LHCN-M2 (cell line): ENCODE measurements around the gene FXYD5. TPM values are rescaled to one million over a fixed set of nuclear protein-coding genes. Genes with fewer than 3 reads are reported as not detected.
A peak's percentile ranks its signal among the peaks of the same experiment; 100 is the strongest.

Experiments
- DNase-seq: peaks from one replicate; pipeline ENCODE4 v3.0.0-alpha.2; 2012; ENCODE audit warnings: low read depth
- total RNA-seq: library from RNA; depleted of rRNA; stranded (reverse); fragments of >200 nt; gene quantifications from 2 replicates; pipeline ENCODE4 v1.2.3, GENCODE V29; 2014; rRNA removed

FXYD5 gene
- total RNA-seq, 1 experiment from 2014 or later: 82.0 TPM

- no peak for DNase-seq
Measured at GRCh38 chr19:35212241-35212640, 57.7 kb downstream of the FXYD5 start.

- peak; percentile 87 for DNase-seq
Measured at GRCh38 chr19:35213663-35214632, 59.4 kb downstream of the FXYD5 start.

GRCh38 chr19:35214766-35215422, 60.4 kb downstream of the FXYD5 start:
- no peak for DNase-seq

GRCh38 chr19:35216016-35216832, 61.7 kb downstream of the FXYD5 start:
- peak; percentile 10 for DNase-seq

GRCh38 chr19:35216833-35217648, 62.5 kb downstream of the FXYD5 start:
- no peak for DNase-seq

GRCh38 chr19:35217649-35217990, 63.1 kb downstream of the FXYD5 start:
- no peak for DNase-seq

- DNase-seq: no peak
Measured at GRCh38 chr19:35219008-35219407, 64.5 kb downstream of the FXYD5 start.

Other genes starting within 250 kb of the FXYD5 start
- gene ZNF30, start 227.8 kb upstream of the FXYD5 start, total RNA-seq: 2.3 and 4.0 TPM in 2 replicates
- 4.1 and 4.6 TPM in 2 replicates for gene ZNF792, start 190.5 kb upstream of the FXYD5 start, total RNA-seq
- gene GRAMD1A, start 154.4 kb upstream of the FXYD5 start, total RNA-seq: 22.5 and 24.1 TPM in 2 replicates
- 1.4 and 2.3 TPM in 2 replicates for gene SCN1B, start 124.3 kb upstream of the FXYD5 start, total RNA-seq
- gene HPN, start 113.0 kb upstream of the FXYD5 start, total RNA-seq: 0.11 TPM in 1 of 2 replicates, not detected in the other
- not detected in 2 replicates for gene FXYD3, start 38.9 kb upstream of the FXYD5 start, total RNA-seq
- gene LGI4, start 19.7 kb upstream of the FXYD5 start, total RNA-seq: not detected in 2 replicates
- gene FXYD1, start 15.9 kb upstream of the FXYD5 start, total RNA-seq: not detected in 2 replicates
- gene FXYD7, start 11.5 kb upstream of the FXYD5 start, total RNA-seq: not detected in 2 replicates
- not detected in 2 replicates for gene FAM187B, start 74.0 kb downstream of the FXYD5 start, total RNA-seq
- 1.7 and 2.6 TPM in 2 replicates for gene LSR, start 94.3 kb downstream of the FXYD5 start, total RNA-seq
- gene USF2, start 114.2 kb downstream of the FXYD5 start, total RNA-seq: 82.3 and 86.1 TPM in 2 replicates
- not detected in 2 replicates for gene HAMP, start 127.8 kb downstream of the FXYD5 start, total RNA-seq
- gene MAG, start 137.4 kb downstream of the FXYD5 start, total RNA-seq: not detected in 2 replicates
- gene CD22, start 174.5 kb downstream of the FXYD5 start, total RNA-seq: 1.0 and 2.2 TPM in 2 replicates
- gene FFAR1, start 193.2 kb downstream of the FXYD5 start, total RNA-seq: not detected in 2 replicates
- not detected in 2 replicates for gene FFAR3, start 203.7 kb downstream of the FXYD5 start, total RNA-seq
- not detected in 2 replicates for gene GPR42, start 216.3 kb downstream of the FXYD5 start, total RNA-seq